Osteoblast (primary cell): ENCODE data around the gene MYORG. TPM values are rescaled to one million over a fixed set of nuclear protein-coding genes. Genes with fewer than 3 reads are reported as not detected.
A peak's percentile ranks its signal among the peaks of the same experiment; 100 is the strongest.

ENCODE experiments used
- DNase-seq: peaks from one replicate; pipeline ENCODE4 v3.0.0; 2011; ENCODE audit warnings: low spot score, mixed read lengths; ENCODE audit not compliant: insufficient read length; ENCODE audit errors: missing footprints
- H2AFZ ChIP-seq: 2 replicates; pipeline ENCODE4 v1.6.0; 2011; ENCODE audit warnings: mild to moderate bottlenecking, low read length
- H3K27ac ChIP-seq: 2 replicates; pipeline ENCODE4 v1.5.1; 2011; ENCODE audit warnings: mild to moderate bottlenecking, low read depth, low read length, moderate library complexity
- H3K27me3 ChIP-seq: 2 replicates; pipeline ENCODE4 v1.6.0; 2012; ENCODE audit warnings: mild to moderate bottlenecking, control low read depth, inconsistent platforms, low read length, moderate library complexity; ENCODE audit not compliant: insufficient read depth
- H3K36me3 ChIP-seq: 2 replicates; pipeline ENCODE4 v1.5.1; 2011; ENCODE audit warnings: mild to moderate bottlenecking, low read length, control low read depth, moderate library complexity; ENCODE audit not compliant: insufficient read depth
- H3K4me1 ChIP-seq: 2 replicates; pipeline ENCODE4 v1.5.1; 2011; ENCODE audit warnings: mild to moderate bottlenecking, low read length, control low read depth, moderate library complexity; ENCODE audit not compliant: insufficient read depth
- H3K4me2 ChIP-seq: 2 replicates; pipeline ENCODE4 v1.6.0; 2011; ENCODE audit warnings: mild to moderate bottlenecking, low read length; ENCODE audit not compliant: insufficient read depth
- H3K4me3 ChIP-seq: fragments of 200-600 bp; sonication (generic); 3 replicates; pipeline ENCODE4 v1.5.1; 2012; ENCODE audit warnings: mild to moderate bottlenecking, low read length, inconsistent platforms; ENCODE audit not compliant: insufficient read depth
- H3K79me2 ChIP-seq: 2 replicates; pipeline ENCODE4 v1.6.0; 2012; ENCODE audit warnings: mild to moderate bottlenecking, low read length, control low read depth, inconsistent platforms; ENCODE audit not compliant: insufficient read depth
- H3K9me3 ChIP-seq: 2 replicates; pipeline ENCODE4 v1.5.1; 2011; ENCODE audit warnings: low read depth, low read length, control low read depth
- H4K20me1 ChIP-seq: 2 replicates; pipeline ENCODE4 v1.6.0; 2012; ENCODE audit warnings: mild to moderate bottlenecking, low read length, control low read depth; ENCODE audit not compliant: insufficient read depth
- total RNA-seq: library from RNA; depleted of rRNA; stranded (reverse); fragments of >200 nt; gene quantifications from 2 replicates; pipeline ENCODE4 v1.2.3, GENCODE V29; 2012
- TF ChIP-seq, protein P1 (sequence below): IDR thresholded peaks from 2 replicates; pipeline ENCODE4 v1.5.1; 2011; ENCODE audit warnings: mild to moderate bottlenecking, low read depth, low read length, moderate library complexity; ENCODE audit errors: extremely low read depth

The MYORG gene
- total RNA-seq: 0.36 and 0.88 TPM in 2 replicates

GRCh38 chr9:34376596-34377403, at the start of gene MYORG:
Gene MYORG (minus strand): TSS chr9:34376898. CDS start chr9:34372943, 3,955 bp downstream.
- peaks cover 7% of the 10 kb centered on the region for H3K4me1 ChIP-seq
- peak; percentile 99 for DNase-seq
- no peaks in the 10 kb centered on the region for H4K20me1 ChIP-seq
- H3K79me2 ChIP-seq: no peaks in the 10 kb centered on the region
- TF ChIP-seq, protein P1, sequence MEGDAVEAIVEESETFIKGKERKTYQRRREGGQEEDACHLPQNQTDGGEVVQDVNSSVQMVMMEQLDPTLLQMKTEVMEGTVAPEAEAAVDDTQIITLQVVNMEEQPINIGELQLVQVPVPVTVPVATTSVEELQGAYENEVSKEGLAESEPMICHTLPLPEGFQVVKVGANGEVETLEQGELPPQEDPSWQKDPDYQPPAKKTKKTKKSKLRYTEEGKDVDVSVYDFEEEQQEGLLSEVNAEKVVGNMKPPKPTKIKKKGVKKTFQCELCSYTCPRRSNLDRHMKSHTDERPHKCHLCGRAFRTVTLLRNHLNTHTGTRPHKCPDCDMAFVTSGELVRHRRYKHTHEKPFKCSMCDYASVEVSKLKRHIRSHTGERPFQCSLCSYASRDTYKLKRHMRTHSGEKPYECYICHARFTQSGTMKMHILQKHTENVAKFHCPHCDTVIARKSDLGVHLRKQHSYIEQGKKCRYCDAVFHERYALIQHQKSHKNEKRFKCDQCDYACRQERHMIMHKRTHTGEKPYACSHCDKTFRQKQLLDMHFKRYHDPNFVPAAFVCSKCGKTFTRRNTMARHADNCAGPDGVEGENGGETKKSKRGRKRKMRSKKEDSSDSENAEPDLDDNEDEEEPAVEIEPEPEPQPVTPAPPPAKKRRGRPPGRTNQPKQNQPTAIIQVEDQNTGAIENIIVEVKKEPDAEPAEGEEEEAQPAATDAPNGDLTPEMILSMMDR: no peak
- H3K9me3 ChIP-seq: no peaks in the 10 kb centered on the region
- H3K27ac ChIP-seq: peak within 1 kb of the TSS; percentile 61
- H3K27me3 ChIP-seq: no peaks in the 10 kb centered on the region
- peak within 1 kb of the TSS; percentile 100 for H3K4me2 ChIP-seq
- H3K4me3 ChIP-seq: peak within 1 kb of the TSS; percentile 82
- no peaks in the 10 kb centered on the region for H3K36me3 ChIP-seq
- peak within 1 kb of the TSS; percentile 95 for H2AFZ ChIP-seq

- no peaks in the 10 kb centered on the region for H3K4me1 ChIP-seq
- peaks cover 56% of the 10 kb centered on the region for H4K20me1 ChIP-seq
- H3K9me3 ChIP-seq: no peaks in the 10 kb centered on the region
- no peak overlapping the region for H3K4me3 ChIP-seq
- H3K27me3 ChIP-seq: no peaks in the 10 kb centered on the region
- H3K36me3 ChIP-seq: no peaks in the 10 kb centered on the region
- TF ChIP-seq, protein P1: no peak
- H3K27ac ChIP-seq: no peak overlapping the region
- H3K4me2 ChIP-seq: no peak overlapping the region
- no peak overlapping the region for H2AFZ ChIP-seq
- DNase-seq: no peak
- H3K79me2 ChIP-seq: no peaks in the 10 kb centered on the region
Observed at GRCh38 chr9:34419716-34420504, 43.2 kb upstream of the MYORG start.

DNA sequence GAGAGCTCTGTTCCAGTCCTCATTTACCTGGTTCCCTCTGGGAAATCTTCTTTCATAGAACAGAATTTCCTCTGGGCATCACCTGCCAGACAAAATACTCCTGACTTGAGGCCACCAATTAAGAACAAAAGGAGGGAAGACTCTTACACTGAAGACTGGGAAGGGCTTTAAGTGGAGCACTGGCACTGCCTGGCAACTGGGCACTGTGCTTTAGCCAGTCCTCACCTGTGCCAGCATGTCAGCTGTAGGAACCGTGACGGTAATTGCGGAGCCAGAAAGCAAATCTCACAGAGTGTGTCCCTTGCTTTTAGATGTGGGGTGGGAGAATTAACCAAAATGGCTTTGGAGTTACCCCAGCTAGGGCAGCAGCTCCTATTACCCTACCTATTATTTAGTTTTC, 41.0 kb upstream of the MYORG start:
- TF ChIP-seq, protein P1: no peak
- H4K20me1 ChIP-seq: peaks cover 62% of the 10 kb centered on the region

More for the DNA sequence above, 41.0 kb upstream of the MYORG start:
- H3K27me3 ChIP-seq: no peaks in the 10 kb centered on the region
- no peaks in the 10 kb centered on the region for H3K4me1 ChIP-seq
- no peak overlapping the region for H3K27ac ChIP-seq
- no peaks in the 10 kb centered on the region for H3K9me3 ChIP-seq
- H3K4me3 ChIP-seq: no peak overlapping the region
- H2AFZ ChIP-seq: no peak overlapping the region
- H3K4me2 ChIP-seq: no peak overlapping the region
- H3K36me3 ChIP-seq: no peaks in the 10 kb centered on the region
- H3K79me2 ChIP-seq: no peaks in the 10 kb centered on the region
- DNase-seq: no peak
